Smooth muscle cell (in vitro differentiated cells): ENCODE data around the gene CAMK1G. TPM values are rescaled to one million over a fixed set of nuclear protein-coding genes. Genes with fewer than 3 reads are reported as not detected.

Experiments
- DNase-seq: peaks from one replicate; lab custom pipeline; 2025; ENCODE audit not compliant: unreplicated experiment; lab: John Stamatoyannopoulos, UW
- H2AFZ ChIP-seq: fragments of 200-600 bp; sonication (generic); 2 replicates; pipeline ENCODE4 v1.6.0; 2016; ENCODE audit warnings: antibody characterized with exemption, low read depth, mild to moderate bottlenecking
- H3F3A ChIP-seq: fragments of 200-600 bp; sonication (generic); 2 replicates; pipeline ENCODE4 v1.6.0; 2017; ENCODE audit warnings: antibody characterized with exemption, low read depth
- H3K27ac ChIP-seq: fragments of 200-600 bp; sonication (generic); 2 replicates; pipeline ENCODE4 v1.5.1; 2016; ENCODE audit warnings: low read depth, mild to moderate bottlenecking
- H3K27me3 ChIP-seq: fragments of 200-600 bp; sonication (generic); 2 replicates; pipeline ENCODE4 v1.6.1; 2016; ENCODE audit warnings: low read depth, mild to moderate bottlenecking
- H3K36me3 ChIP-seq: fragments of 200-600 bp; sonication (generic); 2 replicates; pipeline ENCODE4 v1.5.1; 2016; ENCODE audit warnings: low read depth
- H3K4me1 ChIP-seq: fragments of 200-600 bp; sonication (generic); 2 replicates; pipeline ENCODE4 v1.5.1; 2016; ENCODE audit warnings: low read depth
- H3K4me2 ChIP-seq: fragments of 200-600 bp; sonication (generic); 2 replicates; pipeline ENCODE4 v1.6.0; 2016; ENCODE audit warnings: mild to moderate bottlenecking
- H3K4me3 ChIP-seq: fragments of 200-600 bp; sonication (generic); 2 replicates; pipeline ENCODE4 v1.5.1; 2016; ENCODE audit warnings: mild to moderate bottlenecking
- H3K79me2 ChIP-seq: fragments of 200-600 bp; sonication (generic); 2 replicates; pipeline ENCODE4 v1.6.0; 2016; ENCODE audit warnings: low read depth, mild to moderate bottlenecking
- H3K9ac ChIP-seq: fragments of 200-600 bp; sonication (generic); 2 replicates; pipeline ENCODE4 v1.6.0; 2016; ENCODE audit warnings: low read depth
- H3K9me3 ChIP-seq: fragments of 200-600 bp; sonication (generic); replicated peaks from 2 replicates; pipeline ENCODE4 v1.5.1; 2016; ENCODE audit warnings: low read depth
- H4K20me1 ChIP-seq: fragments of 200-600 bp; sonication (generic); 2 replicates; pipeline ENCODE4 v1.6.0; 2016; ENCODE audit warnings: low read depth
- WGBS: methylation state at CpG from one replicate; pipeline ENCODE4 v1.1.7; 2016; ENCODE audit warnings: low lambda C conversion rate; 5-methylcytosine and 5-hydroxymethylcytosine counted together
- polyA plus RNA-seq: library from polyadenylated mRNA; unstranded; fragments of >200 nt; fragmentation: Nextera tagmentation; extraction: Ambion mirVana; gene quantifications from 2 replicates; pipeline ENCODE4 v1.2.1, GENCODE V29; 2016
- total RNA-seq: library from RNA; depleted of rRNA; stranded (reverse); fragments of >200 nt; gene quantifications from 2 replicates; pipeline ENCODE4 v1.2.3, GENCODE V29; 2014
- TF ChIP-seq, protein P1 (sequence below): fragments of 200-600 bp; sonication (generic); IDR thresholded peaks from 2 replicates; pipeline ENCODE4 v1.5.1; 2017; ENCODE audit warnings: borderline replicate concordance, mild to moderate bottlenecking, antibody characterized with exemption; ENCODE audit not compliant: insufficient read depth, poor library complexity, severe bottlenecking

The CAMK1G gene
- total and polyA plus RNA-seq, 2 experiments from 2014 or later: 0.13 TPM; not detected in 1

GRCh38 chr1:209626346-209627026, 43.0 kb downstream of the CAMK1G start:
- Histone ChIP-seq H3K4me3 (no peak overlapping the region), H2AFZ (no peak overlapping the region), H3F3A (no peaks in the 10 kb centered on the region), H3K4me1 (no peaks in the 10 kb centered on the region), H4K20me1 (peaks cover 3% of the 10 kb centered on the region), H3K4me2 (no peak overlapping the region), H3K27me3 (no peaks in the 10 kb centered on the region), H3K9ac (no peak overlapping the region), H3K79me2 (no peaks in the 10 kb centered on the region), H3K9me3 (no peaks in the 10 kb centered on the region), H3K36me3 (no peaks in the 10 kb centered on the region), H3K27ac (no peak overlapping the region)
- no peak for DNase-seq
- WGBS: 94% methylated on average over 19 of the region's 19 CpGs
- TF ChIP-seq, protein P1, sequence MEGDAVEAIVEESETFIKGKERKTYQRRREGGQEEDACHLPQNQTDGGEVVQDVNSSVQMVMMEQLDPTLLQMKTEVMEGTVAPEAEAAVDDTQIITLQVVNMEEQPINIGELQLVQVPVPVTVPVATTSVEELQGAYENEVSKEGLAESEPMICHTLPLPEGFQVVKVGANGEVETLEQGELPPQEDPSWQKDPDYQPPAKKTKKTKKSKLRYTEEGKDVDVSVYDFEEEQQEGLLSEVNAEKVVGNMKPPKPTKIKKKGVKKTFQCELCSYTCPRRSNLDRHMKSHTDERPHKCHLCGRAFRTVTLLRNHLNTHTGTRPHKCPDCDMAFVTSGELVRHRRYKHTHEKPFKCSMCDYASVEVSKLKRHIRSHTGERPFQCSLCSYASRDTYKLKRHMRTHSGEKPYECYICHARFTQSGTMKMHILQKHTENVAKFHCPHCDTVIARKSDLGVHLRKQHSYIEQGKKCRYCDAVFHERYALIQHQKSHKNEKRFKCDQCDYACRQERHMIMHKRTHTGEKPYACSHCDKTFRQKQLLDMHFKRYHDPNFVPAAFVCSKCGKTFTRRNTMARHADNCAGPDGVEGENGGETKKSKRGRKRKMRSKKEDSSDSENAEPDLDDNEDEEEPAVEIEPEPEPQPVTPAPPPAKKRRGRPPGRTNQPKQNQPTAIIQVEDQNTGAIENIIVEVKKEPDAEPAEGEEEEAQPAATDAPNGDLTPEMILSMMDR: no peak

GRCh38 chr1:209627027-209627731, 43.7 kb downstream of the CAMK1G start:
- Histone ChIP-seq H3K4me3 (no peak overlapping the region), H3K27me3 (no peaks in the 10 kb centered on the region), H3K9ac (no peak overlapping the region), H3K4me2 (no peak overlapping the region), H3K9me3 (no peaks in the 10 kb centered on the region), H4K20me1 (peaks cover 3% of the 10 kb centered on the region), H3K36me3 (no peaks in the 10 kb centered on the region), H3F3A (no peaks in the 10 kb centered on the region), H2AFZ (no peak overlapping the region), H3K4me1 (no peaks in the 10 kb centered on the region), H3K79me2 (no peaks in the 10 kb centered on the region), H3K27ac (no peak overlapping the region)
- WGBS: 80% methylated on average over 16 of the region's 16 CpGs
- DNase-seq: no peak
- TF ChIP-seq, protein P1: no peak

DNA sequence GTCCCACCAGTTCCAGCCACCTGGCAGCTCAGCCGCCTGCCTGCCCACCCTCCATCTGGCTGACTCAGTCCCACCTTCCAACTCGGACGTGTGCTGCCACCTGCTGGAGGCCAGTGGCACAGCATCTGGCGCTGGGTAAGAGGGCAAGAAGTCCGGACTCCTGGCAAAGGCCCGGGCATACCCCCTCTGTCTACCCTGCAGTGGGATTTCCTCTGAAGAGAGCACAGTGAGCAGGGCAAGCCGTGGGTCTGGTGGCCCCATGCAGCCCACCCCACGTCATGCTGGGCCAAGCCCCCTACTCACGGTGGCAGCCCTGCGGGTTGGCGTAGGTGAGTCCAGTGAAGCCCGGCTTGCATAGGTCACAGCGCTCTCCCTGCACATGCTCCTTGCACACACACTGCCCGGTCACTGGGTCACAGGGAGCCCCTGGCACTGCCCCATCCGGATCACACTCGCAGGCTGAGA, 44.2 kb downstream of the CAMK1G start:
- H3K4me2 ChIP-seq: no peak overlapping the region
- no peak overlapping the region for H3K9ac ChIP-seq
- H3K27ac ChIP-seq: no peak overlapping the region
- WGBS: 45% methylated on average over 16 of the region's 16 CpGs
- H3K4me1 ChIP-seq: no peaks in the 10 kb centered on the region
- TF ChIP-seq, protein P1: peak; percentile 94
- H2AFZ ChIP-seq: no peak overlapping the region
- H3K4me3 ChIP-seq: no peak overlapping the region
- no peaks in the 10 kb centered on the region for H3K36me3 ChIP-seq
- H3F3A ChIP-seq: no peaks in the 10 kb centered on the region
- no peaks in the 10 kb centered on the region for H3K9me3 ChIP-seq
- no peaks in the 10 kb centered on the region for H3K27me3 ChIP-seq
- H3K79me2 ChIP-seq: no peaks in the 10 kb centered on the region
- H4K20me1 ChIP-seq: peaks cover 3% of the 10 kb centered on the region
- DNase-seq: peak; percentile 50
